Measurements from ENCODE around the gene OR2F1.

- no peak for TF ChIP-seq CTCF (IDR thresholded peaks at IDR 0.05; ENCODE audit: insufficient read depth, low read length)
- TF ChIP-seq POLR2AphosphoS5 (IDR thresholded peaks at IDR 0.05; ENCODE audit: low read depth) = no peak
- no peak for TF ChIP-seq GABPA (IDR thresholded peaks at IDR 0.05; ENCODE audit: low read depth)
- TF ChIP-seq REST (IDR thresholded peaks at IDR 0.05; ENCODE audit: insufficient replicate concordance, low read depth) = no peak
- TF ChIP-seq SPI1 (IDR thresholded peaks at IDR 0.05; ENCODE audit: borderline replicate concordance, low read depth) = no peak
These were observed 6.4 kb downstream of the OR2F1 start for GRCh38 chr7:143960813-143961610.

Measured in HL-60 (cell line).